ENCODE data around the gene BRSK2. TPM values are rescaled to one million over a fixed set of nuclear protein-coding genes. Genes with fewer than 3 reads are reported as not detected.

The BRSK2 gene
- total RNA-seq, 4 donors from 2014 or later = 0.26 to 0.30 TPM; not detected in 2

DNA sequence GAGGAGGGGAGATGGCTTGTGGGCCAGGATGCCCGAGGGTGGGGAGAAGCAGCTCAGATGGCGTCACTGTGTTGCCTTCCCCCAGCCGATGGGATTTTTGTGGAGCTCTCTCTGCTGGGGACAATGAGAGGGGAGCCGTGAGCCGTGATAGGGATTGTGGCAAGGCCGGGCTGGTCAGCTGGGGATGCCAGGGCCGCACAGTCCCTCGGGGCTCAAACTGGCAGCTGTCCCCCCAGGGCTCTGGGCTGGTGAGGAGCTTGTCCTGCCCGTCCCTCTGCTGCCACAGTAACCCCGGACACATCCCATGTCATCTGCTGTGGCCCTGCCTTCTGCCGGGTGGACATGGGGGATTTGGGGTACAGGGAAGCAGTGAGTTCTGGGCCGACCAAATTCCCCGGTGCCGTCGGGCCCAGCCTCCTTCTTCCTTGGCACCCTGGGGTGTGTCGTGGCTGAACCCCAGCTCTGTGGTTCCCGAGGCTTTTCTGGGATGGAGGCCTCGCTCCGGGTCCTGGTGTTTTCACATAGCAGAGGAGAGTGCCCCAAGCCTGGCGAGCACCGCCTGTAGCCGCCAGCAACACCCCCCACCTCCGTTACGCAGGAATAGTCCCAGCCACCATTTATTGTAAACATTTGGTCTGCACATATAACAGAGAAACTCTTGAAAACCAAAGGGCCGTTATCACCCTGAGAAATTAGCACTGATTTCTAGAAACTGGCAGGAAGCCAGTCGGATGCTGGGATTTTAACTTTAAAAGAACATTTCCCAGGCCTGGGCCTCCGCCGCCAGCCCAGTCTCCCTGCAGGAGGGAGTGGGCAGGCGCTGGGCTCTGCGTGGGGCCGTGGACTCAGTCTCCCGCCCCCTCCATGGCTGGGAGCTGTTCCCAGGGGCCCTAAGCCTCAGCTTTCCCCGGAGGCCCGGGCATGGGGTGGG is 9.9 kb downstream of the BRSK2 start:
- H3K27me3 ChIP-seq = peaks cover 83% of the 10 kb centered on the region

GRCh38 chr11:1400317-1401170 is 10.8 kb downstream of the BRSK2 start:
- Histone ChIP-seq H3K4me1 (no peaks in the 10 kb centered on the region), H3K27ac (no peak overlapping the region), H3K9me3 (no peaks in the 10 kb centered on the region), H3K36me3 (no peaks in the 10 kb centered on the region), H3K4me3 (no peak overlapping the region), H3K27me3 (peaks cover 78% of the 10 kb centered on the region)
- TF ChIP-seq POLR2AphosphoS5 (IDR thresholded peaks at IDR 0.05) (no peak), EP300 (IDR thresholded peaks at IDR 0.05) (no peak), POLR2A (IDR thresholded peaks at IDR 0.05) (no peak), CTCF (IDR thresholded peaks at IDR 0.05) (no peak)
- no peak for DNase-seq (ENCODE audit: low spot score in 2 of 2)
- WGBS = 85% methylated on average over 25 of the region's 30 CpGs

More for the DNA sequence above, 9.9 kb downstream of the BRSK2 start:
- no peak overlapping the region for H3K27ac ChIP-seq
- DNase-seq (ENCODE audit: low spot score in 2 of 2) = no peak
- no peaks in the 10 kb centered on the region for H3K9me3 ChIP-seq
- no peak overlapping the region for H3K4me3 ChIP-seq
- 68% methylated on average over 19 of the region's 34 CpGs for WGBS
- no peaks in the 10 kb centered on the region for H3K36me3 ChIP-seq
- TF ChIP-seq POLR2A (IDR thresholded peaks at IDR 0.05) = no peak
- TF ChIP-seq CTCF (IDR thresholded peaks at IDR 0.05) = no peak
- no peak for TF ChIP-seq POLR2AphosphoS5 (IDR thresholded peaks at IDR 0.05)
- no peak for TF ChIP-seq EP300 (IDR thresholded peaks at IDR 0.05)
- H3K4me1 ChIP-seq = no peaks in the 10 kb centered on the region

- WGBS = 85% methylated on average over 11 of the region's 11 CpGs
- Histone ChIP-seq H3K36me3 (no peaks in the 10 kb centered on the region), H3K4me1 (no peaks in the 10 kb centered on the region), H3K27me3 (peaks cover 77% of the 10 kb centered on the region), H3K27ac (no peak overlapping the region), H3K9me3 (no peaks in the 10 kb centered on the region), H3K4me3 (no peak overlapping the region)
- DNase-seq (ENCODE audit: low spot score in 2 of 2) = no peak
- TF ChIP-seq POLR2AphosphoS5 (IDR thresholded peaks at IDR 0.05) (no peak), CTCF (IDR thresholded peaks at IDR 0.05) (no peak), POLR2A (IDR thresholded peaks at IDR 0.05) (no peak), EP300 (IDR thresholded peaks at IDR 0.05) (no peak)
These were observed 11.4 kb downstream of the BRSK2 start for GRCh38 chr11:1401171-1401445.

GRCh38 chr11:1401656-1402221 is 12.0 kb downstream of the BRSK2 start:
- TF ChIP-seq CTCF (IDR thresholded peaks at IDR 0.05) = no peak
- TF ChIP-seq POLR2A (IDR thresholded peaks at IDR 0.05) = no peak
- no peak for TF ChIP-seq EP300 (IDR thresholded peaks at IDR 0.05)
- no peak for TF ChIP-seq POLR2AphosphoS5 (IDR thresholded peaks at IDR 0.05)
- H3K4me1 ChIP-seq = no peaks in the 10 kb centered on the region
- DNase-seq (ENCODE audit: low spot score in 2 of 2) = no peak
- peaks cover 76% of the 10 kb centered on the region for H3K27me3 ChIP-seq
- H3K36me3 ChIP-seq = no peaks in the 10 kb centered on the region
- H3K9me3 ChIP-seq = no peaks in the 10 kb centered on the region
- 8% methylated on average over 6 of the region's 23 CpGs for WGBS
- no peak overlapping the region for H3K27ac ChIP-seq
- no peak overlapping the region for H3K4me3 ChIP-seq
